Activated T-cell treated with anti-CD3 and anti-CD28 coated beads, Interleukin-2, amount 50 U/mL, for 24 hours (primary cell): ENCODE results near the gene SMURF2.
A peak's percentile ranks its signal among the peaks of the same experiment; 100 is the strongest.
"Not testable (repeated sequence)": the region's sequence is repeated elsewhere in the genome, so short reads cannot be mapped to it uniquely, and the experiment has no call there.

ENCODE experiments used
- DNase-seq: peaks from one replicate; pipeline ENCODE4 v3.0.0-alpha.2; 2020
- H3K27ac Mint-ChIP-seq: 2 replicates; pipeline ENCODE4 v1.8.0; 2020; ENCODE audit warnings: mild to moderate bottlenecking, mixed read lengths
- H3K27me3 Mint-ChIP-seq: 2 replicates; pipeline ENCODE4 v1.8.0; 2020; ENCODE audit warnings: mixed read lengths
- H3K36me3 Mint-ChIP-seq: 2 replicates; pipeline ENCODE4 v1.8.0; 2020; ENCODE audit warnings: low read depth, mixed read lengths
- H3K4me1 Mint-ChIP-seq: 2 replicates; pipeline ENCODE4 v1.8.0; 2020; ENCODE audit warnings: low read depth, mixed read lengths
- H3K4me3 Mint-ChIP-seq: 2 replicates; pipeline ENCODE4 v1.8.0; 2020; ENCODE audit warnings: mild to moderate bottlenecking, moderate library complexity, mixed read lengths
- H3K9me3 Mint-ChIP-seq: 2 replicates; pipeline ENCODE4 v1.8.0; 2020; ENCODE audit warnings: mixed read lengths

The SMURF2 gene

DNA sequence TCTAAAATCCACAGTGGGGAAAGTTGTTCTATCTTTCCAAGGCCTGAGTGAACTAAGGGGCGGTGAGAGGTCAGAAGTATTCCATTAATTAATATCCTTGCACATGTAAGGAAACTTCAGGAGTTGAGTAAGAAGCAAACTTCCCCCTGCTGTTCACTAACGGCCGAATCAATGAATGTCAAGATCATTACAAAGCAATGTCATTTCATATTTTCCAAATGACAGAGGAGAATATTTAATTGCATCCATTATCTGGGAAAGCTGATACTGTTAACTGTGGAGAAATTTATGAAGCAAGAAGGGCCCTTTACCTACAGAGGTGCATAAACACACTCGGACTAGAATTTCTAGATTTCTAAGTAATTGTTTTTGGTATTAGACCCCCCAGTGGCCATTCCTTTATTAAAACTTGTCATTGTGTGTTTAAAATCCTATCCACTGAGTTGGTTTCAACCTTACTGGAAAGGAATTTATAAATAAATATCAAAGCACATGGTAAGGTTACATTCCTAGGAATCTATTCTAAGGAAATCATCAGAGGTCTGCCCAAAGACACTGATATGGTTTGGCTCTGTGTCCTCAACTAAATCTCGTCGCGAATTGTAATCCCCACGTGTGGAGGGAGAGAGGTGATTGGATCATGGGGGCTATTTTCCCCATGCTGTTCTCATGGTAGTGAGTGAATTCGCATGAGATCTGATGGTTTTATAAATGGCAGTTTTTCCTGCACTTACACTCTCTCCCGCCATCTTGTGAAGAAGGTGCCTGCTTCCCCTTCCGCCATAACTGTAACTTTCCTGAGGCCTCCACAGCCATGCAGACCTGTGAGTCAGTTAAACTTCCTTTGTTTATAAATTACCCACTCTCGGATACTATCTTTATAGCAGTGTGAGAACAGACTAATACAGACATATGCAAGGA lies 20.4 kb upstream of the SMURF2 start:
- no peak overlapping the region for H3K4me3 Mint-ChIP-seq
- H3K27me3 Mint-ChIP-seq: no peaks in the 10 kb centered on the region
- no peaks in the 10 kb centered on the region for H3K9me3 Mint-ChIP-seq
- no peak overlapping the region for H3K27ac Mint-ChIP-seq
- H3K36me3 Mint-ChIP-seq: no peaks in the 10 kb centered on the region
- no peak for DNase-seq
- H3K4me1 Mint-ChIP-seq: no peaks in the 10 kb centered on the region

DNA sequence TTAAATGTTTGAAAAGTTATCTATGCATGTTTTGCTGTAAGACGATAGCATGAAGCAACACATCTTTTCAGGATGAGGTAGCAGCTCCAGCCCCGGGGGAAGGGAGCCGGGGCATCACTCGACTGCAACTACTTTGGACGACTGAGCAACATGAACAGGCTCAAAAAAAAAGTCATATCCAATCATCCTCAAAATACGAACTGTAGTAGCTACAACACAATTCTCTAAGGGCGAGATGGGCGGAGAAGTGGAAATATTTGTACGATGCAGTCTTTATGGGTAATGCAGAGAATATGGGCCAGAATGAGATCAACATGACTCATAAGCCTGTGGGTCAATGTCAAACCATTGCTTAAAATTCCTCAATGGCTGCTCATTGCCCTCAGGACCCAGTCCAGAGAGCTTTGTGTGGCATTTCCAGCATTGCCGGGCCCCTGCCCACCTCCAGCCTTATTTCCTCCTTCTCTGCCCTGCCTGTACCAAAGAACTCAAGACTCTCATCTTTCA lies 17.7 kb upstream of the SMURF2 start:
- DNase-seq: no peak
- Mint-ChIP-seq H3K9me3 (no peaks in the 10 kb centered on the region), H3K4me3 (no peak overlapping the region), H3K27ac (no peak overlapping the region), H3K27me3 (no peaks in the 10 kb centered on the region), H3K4me1 (no peaks in the 10 kb centered on the region), H3K36me3 (no peaks in the 10 kb centered on the region)

DNA sequence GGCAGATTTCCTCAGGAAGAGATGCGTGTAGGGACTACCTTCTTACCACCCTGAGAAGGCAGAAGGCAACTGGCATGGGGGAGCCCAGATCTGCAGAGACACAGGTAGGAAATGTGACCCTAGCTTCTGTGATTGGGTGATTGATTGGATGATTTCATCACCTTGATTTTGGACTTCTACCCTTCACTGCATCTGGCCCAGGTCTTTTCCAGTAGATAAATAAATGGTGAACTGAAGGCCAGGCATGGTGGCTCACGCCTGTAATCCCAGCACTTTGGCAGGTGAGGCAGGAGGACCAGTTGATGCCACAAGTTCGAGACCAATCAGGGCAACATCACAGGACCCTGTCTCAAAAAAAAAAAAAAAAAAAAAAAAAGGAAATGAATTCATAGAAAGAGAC lies 14.7 kb upstream of the SMURF2 start:
- H3K27me3 Mint-ChIP-seq: no peaks in the 10 kb centered on the region
- no peaks in the 10 kb centered on the region for H3K4me1 Mint-ChIP-seq
- H3K9me3 Mint-ChIP-seq: no peaks in the 10 kb centered on the region
- no peak overlapping the region for H3K27ac Mint-ChIP-seq
- H3K4me3 Mint-ChIP-seq: no peak overlapping the region
- DNase-seq: no peak
- no peaks in the 10 kb centered on the region for H3K36me3 Mint-ChIP-seq

DNA sequence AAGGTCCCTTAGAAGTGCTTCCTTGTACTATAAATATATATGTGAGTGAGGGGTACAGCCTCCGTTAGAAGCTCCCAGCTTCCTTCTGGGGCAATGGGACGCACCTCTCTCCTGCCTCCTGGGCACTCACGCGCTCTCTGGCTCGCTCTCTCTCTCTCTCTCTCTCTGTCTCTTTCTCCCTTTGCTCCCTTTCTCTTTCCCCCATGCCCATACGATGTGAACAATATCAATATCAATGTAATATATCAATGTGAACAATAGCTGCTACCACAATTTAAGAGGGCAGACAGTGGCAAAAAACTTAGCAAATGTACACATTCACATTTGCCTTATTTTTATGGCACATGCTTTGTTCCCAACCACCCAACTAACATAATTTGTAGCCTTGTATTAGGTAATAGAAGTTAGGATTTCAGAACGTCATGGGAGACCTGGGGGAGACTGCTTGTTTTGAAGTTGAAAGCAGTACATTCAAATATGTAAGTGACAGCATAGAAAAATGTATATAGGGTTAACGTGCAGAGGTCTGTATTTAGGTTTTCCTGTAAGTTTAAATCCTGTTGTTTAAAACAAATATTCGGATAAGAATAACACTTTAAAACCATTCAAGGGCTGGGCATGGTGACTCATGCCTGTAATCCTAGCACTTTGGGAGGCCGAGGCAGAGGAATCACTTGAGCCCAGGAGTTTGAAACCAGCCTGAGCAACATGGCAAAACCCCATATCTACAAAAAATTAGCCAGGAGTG lies 8.9 kb upstream of the SMURF2 start:
- not testable (repeated sequence) for H3K4me1 Mint-ChIP-seq, H3K36me3 Mint-ChIP-seq, DNase-seq, H3K4me3 Mint-ChIP-seq, H3K27me3 Mint-ChIP-seq, H3K27ac Mint-ChIP-seq, H3K9me3 Mint-ChIP-seq

DNA sequence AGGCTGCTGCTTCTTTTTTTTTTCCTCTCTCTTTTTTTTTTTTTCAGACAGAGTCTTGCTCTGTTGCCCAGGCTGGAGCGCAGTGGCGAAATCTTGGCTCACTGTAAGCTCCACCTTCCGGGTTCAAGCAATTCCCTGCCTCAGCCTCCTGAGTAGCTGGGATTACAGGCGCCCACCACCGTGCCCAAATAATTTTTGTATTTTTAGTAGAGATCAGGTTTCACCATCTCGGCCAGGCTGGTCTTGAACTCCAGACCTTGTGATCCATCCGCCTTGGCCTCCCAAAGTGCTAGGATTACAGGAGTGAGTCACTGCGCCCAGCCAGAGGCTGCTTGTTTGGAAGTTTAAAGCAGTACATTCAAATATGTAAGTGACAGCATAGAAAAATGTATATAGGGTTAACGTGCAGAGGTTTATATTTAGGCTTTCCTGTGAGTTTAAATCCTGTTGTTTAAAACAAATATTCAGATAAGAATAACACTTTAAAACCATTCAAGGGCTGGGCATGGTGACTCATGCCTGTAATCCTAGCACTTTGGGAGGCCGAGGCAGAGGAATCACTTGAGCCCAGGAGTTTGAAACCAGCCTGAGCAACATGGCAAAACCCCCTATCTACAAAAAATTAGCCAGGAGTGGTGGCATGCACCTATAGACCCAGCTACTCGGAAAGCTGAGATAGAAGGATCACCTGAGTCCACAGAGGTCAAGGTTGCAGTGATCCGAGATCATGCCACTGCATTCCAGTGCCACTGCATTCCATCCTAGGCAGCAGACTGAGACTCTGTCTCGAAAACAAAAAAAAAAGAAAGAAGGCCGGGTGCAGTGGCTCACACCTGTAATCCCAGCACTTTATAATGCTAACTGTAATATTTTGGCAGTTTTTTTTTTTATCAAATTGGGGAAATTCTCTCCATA lies 6.0 kb upstream of the SMURF2 start:
- H3K4me3 Mint-ChIP-seq, H3K27me3 Mint-ChIP-seq, H3K9me3 Mint-ChIP-seq, DNase-seq, H3K27ac Mint-ChIP-seq, H3K4me1 Mint-ChIP-seq, H3K36me3 Mint-ChIP-seq: not testable (repeated sequence)

DNA sequence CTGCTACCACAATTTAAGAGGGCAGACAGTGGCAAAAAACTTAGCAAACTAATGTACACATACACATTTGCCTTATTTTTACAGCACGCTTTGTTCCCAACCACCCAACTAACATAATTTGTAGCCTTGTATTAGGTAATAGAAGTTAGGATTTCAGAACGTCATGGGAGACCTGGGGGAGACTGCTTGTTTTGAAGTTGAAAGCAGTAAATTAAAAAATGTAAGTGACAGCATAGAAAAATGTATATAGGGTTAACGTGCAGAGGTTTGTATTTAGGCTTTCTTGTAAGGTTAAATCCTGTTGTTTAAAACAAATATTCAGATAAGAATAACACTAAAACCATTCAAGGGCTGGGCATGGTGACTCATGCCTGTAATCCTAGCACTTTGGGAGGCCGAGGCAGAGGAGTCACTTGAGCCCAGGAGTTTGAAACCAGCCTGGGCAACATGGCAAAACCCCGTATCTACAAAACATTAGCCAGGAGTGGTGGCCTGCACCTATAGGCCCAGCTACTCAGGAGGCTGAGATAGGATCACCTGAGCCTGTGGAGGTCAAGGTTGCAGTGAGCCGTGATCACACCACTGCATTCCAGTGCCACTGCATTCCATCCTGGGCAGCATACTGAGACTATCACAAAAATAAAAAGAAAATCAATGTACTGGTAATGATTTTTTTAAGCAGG lies 2.3 kb upstream of the SMURF2 start:
- not testable (repeated sequence) for H3K27ac Mint-ChIP-seq, H3K4me3 Mint-ChIP-seq, DNase-seq, H3K36me3 Mint-ChIP-seq, H3K9me3 Mint-ChIP-seq, H3K27me3 Mint-ChIP-seq
- H3K4me1 Mint-ChIP-seq: peaks cover 20% of the 10 kb centered on the region

DNA sequence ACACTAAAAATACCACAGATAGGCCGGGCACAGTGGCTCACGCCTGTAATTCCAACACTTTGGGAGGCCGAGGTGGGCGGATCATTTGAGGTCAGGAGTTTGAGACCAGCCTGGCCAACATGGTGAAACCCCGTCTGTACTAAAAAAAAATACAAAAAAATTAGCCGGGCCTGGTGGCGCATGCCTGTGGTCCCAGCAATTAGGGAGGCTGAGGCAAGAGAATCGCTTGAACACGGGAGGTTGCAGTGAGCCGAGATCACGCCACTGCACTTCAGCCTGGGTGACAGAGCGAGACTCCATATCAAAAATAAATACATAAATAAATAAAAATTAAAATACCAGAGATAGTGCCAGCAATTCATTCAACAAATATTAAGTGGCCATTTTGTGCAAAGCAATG lies 1.7 kb upstream of the SMURF2 start:
- not testable (repeated sequence) for H3K9me3 Mint-ChIP-seq, H3K36me3 Mint-ChIP-seq, H3K27me3 Mint-ChIP-seq, H3K27ac Mint-ChIP-seq, DNase-seq, H3K4me3 Mint-ChIP-seq
- H3K4me1 Mint-ChIP-seq: peaks cover 23% of the 10 kb centered on the region

DNA sequence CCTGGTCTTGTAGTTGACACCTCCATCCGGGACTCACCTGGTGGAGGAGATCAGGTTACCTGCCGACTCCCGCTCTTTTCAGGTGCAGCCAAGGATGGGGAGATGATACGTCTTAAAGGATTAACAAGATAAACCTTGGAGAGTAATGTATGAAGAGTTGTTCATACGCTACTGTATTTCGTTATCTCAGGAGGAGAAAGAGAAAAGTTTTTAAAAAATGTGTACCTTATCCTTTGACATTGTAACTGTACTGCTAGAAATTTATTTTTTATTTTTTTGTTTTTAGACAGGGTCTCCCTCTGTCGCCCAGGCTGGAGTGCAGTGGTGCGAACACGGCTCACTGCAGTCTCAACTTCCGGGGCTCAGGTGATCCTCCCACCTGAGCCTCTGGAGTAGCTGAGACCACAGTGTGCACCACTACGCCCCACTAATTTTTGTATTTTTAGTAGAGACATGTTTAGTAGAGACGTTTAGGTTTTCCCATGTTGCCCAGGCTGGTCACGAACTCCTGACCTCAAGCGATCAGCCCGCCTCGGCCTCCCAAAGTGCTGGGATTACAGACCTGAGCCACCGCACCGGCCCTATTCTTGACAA lies 764 bp upstream of the SMURF2 start:
- Mint-ChIP-seq H3K9me3 (no peaks in the 10 kb centered on the region), H3K36me3 (peaks cover 9% of the 10 kb centered on the region), H3K27ac (peak overlapping the region; percentile 71), H3K4me3 (peak overlapping the region; percentile 87), H3K4me1 (peaks cover 29% of the 10 kb centered on the region), H3K27me3 (no peaks in the 10 kb centered on the region)
- no peak for DNase-seq

DNA sequence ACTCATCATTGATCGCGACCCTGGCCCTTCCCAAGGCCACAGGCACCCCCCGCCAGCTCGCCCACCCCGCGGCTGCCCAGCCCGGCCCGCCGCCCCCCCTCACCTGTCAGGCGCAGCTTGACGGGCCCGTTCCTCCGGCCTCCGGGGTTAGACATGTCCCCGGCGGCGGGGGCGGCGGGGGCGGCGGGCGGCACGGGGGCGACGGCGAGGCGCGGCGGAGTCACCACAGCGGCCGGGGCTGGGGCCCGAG lies 456 bp downstream of the SMURF2 start:
- Mint-ChIP-seq H3K4me3 (peak overlapping the region; percentile 97), H3K4me1 (peaks cover 40% of the 10 kb centered on the region), H3K27me3 (no peaks in the 10 kb centered on the region), H3K27ac (peak overlapping the region; percentile 94), H3K9me3 (no peaks in the 10 kb centered on the region), H3K36me3 (peaks cover 11% of the 10 kb centered on the region)
- no peak for DNase-seq

DNA sequence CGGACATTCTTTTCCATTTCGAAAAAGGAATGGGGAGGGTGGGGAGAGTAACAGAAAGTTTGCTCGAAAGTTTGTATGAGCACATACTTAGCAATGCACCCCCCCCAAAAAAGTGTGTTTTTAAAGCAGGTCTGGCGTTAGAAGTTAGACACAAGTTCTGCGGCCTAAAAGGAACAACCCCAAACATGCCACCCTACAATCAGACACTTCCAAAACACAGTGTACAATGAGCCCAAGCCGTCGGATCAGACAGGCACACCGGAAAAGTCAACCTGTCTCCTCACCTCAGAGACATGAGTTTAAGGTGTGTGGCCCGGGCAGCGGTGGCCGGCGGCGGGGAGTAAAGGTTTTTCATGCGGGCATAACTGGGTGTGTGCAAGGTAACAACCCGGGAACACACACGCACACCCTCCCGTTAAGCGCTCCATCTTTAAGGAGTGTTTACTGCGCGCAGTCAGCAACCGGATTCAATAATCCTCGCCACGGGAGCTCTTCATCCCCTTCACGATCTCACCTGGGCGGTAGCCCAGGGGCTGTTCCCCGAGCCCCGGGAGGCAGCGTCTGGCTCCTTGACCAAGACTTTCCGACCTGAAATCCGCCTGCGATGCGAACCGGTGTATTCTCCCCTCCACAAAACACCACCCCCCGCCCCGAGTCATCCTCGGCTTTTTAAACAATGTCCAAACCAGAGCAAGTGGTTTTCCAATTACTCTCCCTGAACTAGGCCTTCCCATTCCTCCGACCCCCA lies 955 bp downstream of the SMURF2 start:
- peak overlapping the region; percentile 97 for H3K4me3 Mint-ChIP-seq
- not testable (repeated sequence) for H3K27me3 Mint-ChIP-seq, H3K9me3 Mint-ChIP-seq
- peak; percentile 69 for DNase-seq
- peak overlapping the region; percentile 94 for H3K27ac Mint-ChIP-seq
- H3K4me1 Mint-ChIP-seq: peaks cover 43% of the 10 kb centered on the region
- H3K36me3 Mint-ChIP-seq: peaks cover 12% of the 10 kb centered on the region

DNA sequence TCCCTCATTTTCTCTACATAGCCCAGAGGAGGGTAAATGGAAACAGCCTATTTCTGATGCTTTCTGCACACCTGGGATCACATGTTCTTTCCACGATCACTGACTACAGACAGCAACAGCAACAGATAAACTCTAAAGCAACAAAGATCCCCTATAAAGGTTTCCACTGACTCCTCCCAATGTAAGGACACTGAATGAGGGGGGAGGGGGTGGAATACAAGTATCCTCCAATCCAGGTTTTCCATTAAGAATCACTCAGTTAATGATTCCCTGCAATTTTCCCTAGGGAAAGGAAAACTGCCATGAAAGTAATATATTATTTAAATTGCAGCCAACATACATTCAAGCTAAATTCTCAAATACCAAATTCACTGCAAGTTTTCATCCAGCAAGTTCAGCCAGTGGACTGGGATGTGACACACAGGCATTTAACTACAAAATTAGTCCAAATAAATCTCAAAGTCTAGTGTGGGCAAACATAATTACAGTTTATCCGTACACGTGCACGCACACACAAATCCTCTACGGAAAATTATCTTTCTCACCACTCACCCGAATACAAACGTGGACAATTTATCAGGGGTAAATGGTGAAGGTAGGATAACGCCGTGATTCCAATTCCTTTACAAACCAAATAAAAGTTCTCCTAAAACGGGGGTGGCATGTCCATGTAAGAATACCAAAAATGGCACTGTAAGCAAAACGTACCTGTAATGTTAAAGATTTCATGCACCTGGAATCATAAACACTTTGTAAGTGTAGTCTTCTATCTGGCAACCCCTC lies 1.7 kb downstream of the SMURF2 start:
- DNase-seq, H3K27me3 Mint-ChIP-seq, H3K9me3 Mint-ChIP-seq: not testable (repeated sequence)
- Mint-ChIP-seq H3K4me1 (peaks cover 45% of the 10 kb centered on the region), H3K36me3 (peaks cover 14% of the 10 kb centered on the region), H3K4me3 (peak overlapping the region; percentile 97), H3K27ac (peak overlapping the region; percentile 94)

DNA sequence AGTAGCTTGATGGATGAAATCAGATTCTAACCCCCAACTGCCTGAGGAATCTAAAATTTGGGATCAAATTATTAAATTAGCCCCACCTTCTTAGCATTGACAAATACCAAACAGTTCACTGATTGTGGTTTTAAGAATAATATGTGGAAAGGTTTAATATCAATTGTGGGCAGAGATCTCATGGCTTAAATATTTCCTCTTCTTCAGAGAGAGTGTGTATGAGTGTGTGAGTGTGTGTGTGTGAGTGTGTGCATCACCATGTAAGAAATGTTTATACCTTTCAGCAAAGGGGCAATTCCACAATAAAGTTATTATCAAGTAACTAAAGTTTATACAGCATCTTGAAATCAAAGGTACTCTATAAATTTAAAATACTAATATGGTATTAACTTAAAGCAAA lies 3.2 kb downstream of the SMURF2 start:
- Mint-ChIP-seq H3K27me3 (no peaks in the 10 kb centered on the region), H3K4me1 (peaks cover 48% of the 10 kb centered on the region), H3K9me3 (peaks cover 5% of the 10 kb centered on the region), H3K27ac (peak overlapping the region; percentile 0), H3K36me3 (peaks cover 15% of the 10 kb centered on the region), H3K4me3 (no peak overlapping the region)
- DNase-seq: no peak
